PFSK-1 (cell line): Measurements from ENCODE around the gene MIAT.

Experiments
- FOXP2 ChIP-seq: optimal IDR thresholded peaks from 2 replicates; pipeline ENCODE3; 2011; ENCODE audit warnings: borderline replicate concordance, control low read depth, inconsistent platforms; ENCODE audit not compliant: insufficient read depth; ENCODE audit errors: extremely low read length, extremely low read depth
- POLR2AphosphoS5 ChIP-seq: IDR thresholded peaks from 2 replicates; pipeline ENCODE4 v1.6.1; 2012; ENCODE audit warnings: low read depth, mild to moderate bottlenecking, control low read depth, low read length, moderate library complexity
- SIN3A ChIP-seq: IDR thresholded peaks from 2 replicates; pipeline ENCODE4 v1.6.1; 2012; ENCODE audit warnings: mild to moderate bottlenecking, low read length, moderate library complexity, borderline replicate concordance; ENCODE audit not compliant: insufficient read depth

- TF ChIP-seq FOXP2, result no peak
- no peak for TF ChIP-seq POLR2AphosphoS5
- no peak for TF ChIP-seq SIN3A
Measured at GRCh38 chr22:26658161-26658560, 773 bp downstream of the MIAT start.
